LNCAP (cell line): ENCODE results near the gene KLRG1.

Experiments used
- CTCF ChIP-seq: fragments of 450-650 bp; IDR thresholded peaks from 2 replicates; pipeline ENCODE4 v1.5.1; 2017; ENCODE audit warnings: mild to moderate bottlenecking

KLRG1 gene

DNA sequence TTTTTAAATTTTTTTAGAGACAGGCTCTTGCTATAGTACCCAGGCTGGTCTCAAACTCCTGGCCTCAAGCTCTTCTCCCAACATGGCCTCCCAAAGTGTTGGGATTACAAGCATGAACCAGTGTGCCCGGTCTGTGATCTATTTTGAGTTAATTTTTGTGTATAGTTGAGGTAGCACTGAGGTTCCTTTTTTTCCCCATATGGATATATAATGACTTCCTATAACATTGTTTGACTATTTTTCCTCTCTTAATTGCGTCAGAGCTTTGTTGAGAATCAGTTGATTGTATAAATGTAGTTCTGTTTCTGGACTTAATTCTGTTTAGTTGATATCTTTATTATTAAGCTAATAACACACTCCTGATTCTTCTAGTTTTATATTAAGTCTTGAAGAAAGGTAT lies 31.3 kb upstream of the KLRG1 start:
- no peak for TF ChIP-seq CTCF

- TF ChIP-seq CTCF, result no peak
Measured at GRCh38 chr12:8960176-8960575, 29.2 kb upstream of the KLRG1 start.

GRCh38 chr12:8968761-8969160 lies 20.6 kb upstream of the KLRG1 start:
- no peak for TF ChIP-seq CTCF

GRCh38 chr12:8969861-8970411 lies 19.4 kb upstream of the KLRG1 start:
- TF ChIP-seq CTCF, result no peak

DNA sequence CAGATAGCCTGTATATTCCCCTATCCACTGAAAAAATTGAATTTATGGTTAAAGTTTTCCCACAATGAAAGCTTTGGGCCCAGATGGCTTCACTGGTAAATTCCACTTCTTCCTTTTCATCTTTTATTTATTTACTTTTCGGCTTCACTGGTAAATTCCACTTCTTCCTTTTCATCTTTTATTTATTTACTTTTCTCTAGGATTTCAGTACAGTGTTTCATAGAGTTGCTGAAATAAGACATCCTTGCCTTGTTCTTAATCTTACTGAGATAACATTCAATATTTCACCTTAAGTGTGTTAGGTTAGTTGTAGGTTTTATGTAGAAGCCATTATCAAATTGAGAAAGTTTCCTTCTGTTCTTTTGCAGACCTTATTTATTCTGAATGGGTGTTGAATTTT lies 18.9 kb upstream of the KLRG1 start:
- no peak for TF ChIP-seq CTCF

DNA sequence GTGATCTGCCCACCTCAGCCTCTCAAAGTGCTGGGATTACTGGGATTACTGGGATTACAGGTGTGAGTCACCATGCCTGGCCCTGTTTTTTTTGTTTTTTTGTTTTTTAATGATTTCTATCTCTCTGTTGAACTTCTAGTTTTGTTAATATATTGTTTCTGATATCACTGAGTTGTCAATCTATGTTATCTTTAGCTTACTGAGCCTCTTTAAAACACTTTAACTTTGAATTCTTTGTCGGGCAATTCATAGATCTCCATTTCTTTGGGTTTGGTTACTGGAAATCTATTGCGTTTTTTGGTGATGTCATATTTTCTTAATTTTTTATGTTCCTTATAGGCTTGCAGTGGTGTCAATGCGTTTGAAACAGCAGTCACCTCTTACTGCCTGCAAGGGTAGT lies 9.2 kb upstream of the KLRG1 start:
- TF ChIP-seq CTCF, result no peak

GRCh38 chr12:8985213-8985754 lies 4.1 kb upstream of the KLRG1 start:
- TF ChIP-seq CTCF, result no peak

DNA sequence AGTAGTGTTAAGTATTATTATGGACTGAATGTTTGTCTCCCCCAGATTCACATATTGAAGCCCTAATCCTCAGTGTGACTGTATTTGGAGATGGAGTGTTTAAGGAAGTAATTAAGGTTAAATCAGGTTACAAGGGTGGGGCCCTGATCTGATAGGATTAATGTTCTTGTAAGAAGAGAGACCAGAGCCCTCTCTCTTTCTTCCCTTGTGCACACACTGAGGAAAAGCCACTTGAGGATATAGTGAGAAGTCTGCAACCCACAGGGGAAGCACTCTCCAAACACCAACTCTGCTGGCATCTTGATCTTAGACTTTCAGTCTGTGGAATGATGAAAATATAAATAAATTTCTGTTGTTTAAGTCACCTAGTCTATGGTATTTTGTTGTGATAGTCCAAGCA lies 2.2 kb upstream of the KLRG1 start:
- no peak for TF ChIP-seq CTCF
